Transverse colon (tissue), 4 donors: ENCODE results near the gene CDKN2B-AS1. TPM values are rescaled to one million over a fixed set of nuclear protein-coding genes. Genes with fewer than 3 reads are reported as not detected.
"Not testable (repeated sequence)": the region's sequence is repeated elsewhere in the genome, so short reads cannot be mapped to it uniquely, and the experiment has no call there.

Experiments used
- DNase-seq: peaks from one replicate; pipeline ENCODE4 v3.0.0-alpha.2; 2019
- H3K27ac ChIP-seq, 4 donors: fragments of 200-600 bp; sonication (generic); 2 replicates each; pipeline ENCODE4 v1.5.1; 2016 to 2018; ENCODE audit warnings: inconsistent platforms in 4 of 4
- H3K27me3 ChIP-seq: fragments of 200-600 bp; sonication (generic); 2 replicates; pipeline ENCODE4 v1.5.1; 2017; ENCODE audit warnings: inconsistent platforms
- H3K36me3 ChIP-seq, 4 donors: fragments of 200-600 bp; sonication (generic); 2 replicates each; pipeline ENCODE4 v1.5.1; 2017 to 2019; ENCODE audit warnings: inconsistent platforms in 4 of 4
- H3K4me1 ChIP-seq, 4 donors: fragments of 200-600 bp; sonication (generic); 2 replicates each; pipeline ENCODE4 v1.5.1; 2017 to 2020; ENCODE audit warnings: inconsistent platforms in 4 of 4
- H3K4me3 ChIP-seq, 4 donors: fragments of 200-600 bp; sonication (generic); 1 replicate in 1 of 4; 2 replicates in 3 of 4; pipeline versions ENCODE4 v1.5.1 to v1.6.1; 2017 to 2019; ENCODE audit warnings: inconsistent platforms in 4 of 4
- H3K9me3 ChIP-seq, 2 donors: fragments of 200-600 bp; sonication (generic); 2 replicates each; pipeline ENCODE4 v1.5.1; 2017 to 2019; ENCODE audit warnings: inconsistent platforms in 2 of 2
- CTCF ChIP-seq, 5 experiments: fragments of 200-600 bp in 3 of 5; fragments of 450-650 bp in 2 of 5; sonication (generic) in 3 of 5; IDR thresholded peaks; 1 replicate in 2 of 5; 2 replicates in 3 of 5; pipeline ENCODE4 v1.5.1; 2016 to 2017; ENCODE audit warnings: antibody characterized with exemption in 5 of 5, inconsistent platforms in 3 of 5, mild to moderate bottlenecking in 2 of 5, moderate library complexity in 1 of 5
- EP300 ChIP-seq: sonication (generic); formaldehyde crosslinking; IDR thresholded peaks from one replicate; pipeline ENCODE4 v1.6.1; 2017; ENCODE audit warnings: antibody characterized with exemption, low read depth
- POLR2A ChIP-seq: fragments of 450-650 bp; IDR thresholded peaks from one replicate; pipeline ENCODE4 v1.6.1; 2016; ENCODE audit warnings: antibody characterized with exemption, mild to moderate bottlenecking, moderate library complexity
- POLR2AphosphoS5 ChIP-seq, 3 donors: sonication (generic); formaldehyde crosslinking; IDR thresholded peaks; one replicate each; pipeline ENCODE4 v1.6.1; 2016; ENCODE audit warnings: antibody characterized with exemption in 3 of 3
- WGBS, 2 donors: methylation state at CpG; one replicate each; pipeline ENCODE4 v1.1.5; 2018; ENCODE audit warnings: low coverage in 1 of 2; 5-methylcytosine and 5-hydroxymethylcytosine counted together
- in situ Hi-C, 4 donors: fragments of 200-750 bp; cut with MboI; loops; one replicate each; pipeline versions ENCODE4 v1.15.0 to v1.15.1; 2017; ENCODE audit warnings: low sequenced_read_pairs in 3 of 4, low pct_ligation_motif_present in 1 of 4, low pct_unique_long_range_greater_than_20kb in 1 of 4
- intact Hi-C: fragments of 100-400 bp; cut with DNase I; formaldehyde crosslinking; loops from one replicate; pipeline ENCODE4 v1.15.1; 2023; ENCODE audit warnings: low total_unique reads
- total RNA-seq, 4 donors: library from RNA; depleted of rRNA; stranded (reverse); fragments of >200 nt; gene quantifications; one replicate each; pipeline ENCODE4 v1.1.0, GENCODE V29; 2016

Gene CDKN2B-AS1
- total RNA-seq, result 100 to 1,000 TPM in 1 of 4 donors, 10 to 100 TPM in 2, under 1 TPM in 1; 1.00 to 152 (median 46.0) TPM

GRCh38 chr9:21994556-21995005, at the start of gene CDKN2B-AS1:
CDKN2B-AS1 (plus strand) TSS chr9:21994791.
- no peak for TF ChIP-seq CTCF (IDR thresholded peaks at IDR 0.05)
- peaks cover 50% of the 10 kb centered on the region for H3K27me3 ChIP-seq
- H3K4me3 ChIP-seq, result peak within 1 kb of the TSS; percentile 65 to 87 (median 77)
- H3K36me3 ChIP-seq, result no peaks in the 10 kb centered on the region
- H3K27ac ChIP-seq, result peak within 1 kb of the TSS; percentile 84 to 89 (median 86)
- in situ Hi-C loops, result loop anchor here in 2 of 4 donors (25.0 kb wide), 1 partner anchor 243 kb away; no protein-coding TSS in a partner anchor
- peaks cover 0 to 22% (median 12%) of the 10 kb centered on the region in 4 donors for H3K4me1 ChIP-seq
- DNase-seq, result peak; percentile 49
- WGBS, 2 donors, result 0% methylated on average over 4 to 36 of the region's 43 CpGs
- H3K9me3 ChIP-seq, result no peaks in the 10 kb centered on the region
- intact Hi-C loops, result no loop called here

- in situ Hi-C loops, result no loop called here
- DNase-seq, result no peak
- no peak overlapping the region for H3K4me3 ChIP-seq
- 90 to 91% methylated on average over 2 of the region's 2 CpGs for WGBS, 2 donors
- no peaks in the 10 kb centered on the region for H3K9me3 ChIP-seq
- peaks cover 43% of the 10 kb centered on the region for H3K27me3 ChIP-seq
- intact Hi-C loops, result no loop called here
- H3K27ac ChIP-seq, result no peak overlapping the region
- H3K4me1 ChIP-seq, result peaks cover 0 to 5% (median 2%) of the 10 kb centered on the region in 4 donors
- TF ChIP-seq POLR2A (no peak), CTCF (IDR thresholded peaks at IDR 0.05) (no peak), EP300 (no peak), POLR2AphosphoS5 (IDR thresholded peaks at IDR 0.05) (no peak)
- H3K36me3 ChIP-seq, result no peaks in the 10 kb centered on the region
Observed at GRCh38 chr9:21945606-21946005, 49.0 kb upstream of the CDKN2B-AS1 start.

GRCh38 chr9:21958833-21959232, 35.8 kb upstream of the CDKN2B-AS1 start:
- Histone ChIP-seq H3K4me1 (no peaks in the 10 kb centered on the region), H3K27me3 (peaks cover 51% of the 10 kb centered on the region), H3K4me3 (no peak overlapping the region), H3K36me3 (no peaks in the 10 kb centered on the region), H3K9me3 (peaks cover 0 to 4% of the 10 kb centered on the region in 2 donors), H3K27ac (no peak overlapping the region)
- WGBS, 2 donors, result 85% methylated on average over 2 of the region's 2 CpGs; no CpG with 5 or more reads in 1 of the 2 donors
- intact Hi-C loops (no loop called here), in situ Hi-C loops (no loop called here)
- TF ChIP-seq POLR2A (no peak), POLR2AphosphoS5 (IDR thresholded peaks at IDR 0.05) (no peak), CTCF (IDR thresholded peaks at IDR 0.05) (no peak), EP300 (no peak)
- DNase-seq, result no peak

- H3K4me3 ChIP-seq, H3K27ac ChIP-seq, H3K9me3 ChIP-seq, DNase-seq, H3K36me3 ChIP-seq, intact Hi-C loops, in situ Hi-C loops, H3K4me1 ChIP-seq: not testable (repeated sequence)
- WGBS, 2 donors, result 93% methylated on average over 27 of the region's 33 CpGs; no CpG with 5 or more reads in 1 of the 2 donors
- peaks cover 55% of the 10 kb centered on the region for H3K27me3 ChIP-seq
Observed at GRCh38 chr9:21959268-21959667, 35.3 kb upstream of the CDKN2B-AS1 start.

- 83 to 95% methylated on average over 2 of the region's 2 CpGs for WGBS, 2 donors
Observed at GRCh38 chr9:21961569-21961968, 33.0 kb upstream of the CDKN2B-AS1 start.

More at GRCh38 chr9:21961569-21961968, 33.0 kb upstream of the CDKN2B-AS1 start:
- TF ChIP-seq POLR2AphosphoS5 (IDR thresholded peaks at IDR 0.05) (no peak), POLR2A (no peak), EP300 (no peak), CTCF (IDR thresholded peaks at IDR 0.05) (no peak)
- Histone ChIP-seq H3K4me3 (no peak overlapping the region), H3K27me3 (peaks cover 66% of the 10 kb centered on the region), H3K9me3 (peaks cover 0 to 4% of the 10 kb centered on the region in 2 donors), H3K27ac (no peak overlapping the region), H3K4me1 (peaks cover 7 to 12% (median 10%) of the 10 kb centered on the region in 4 donors), H3K36me3 (no peaks in the 10 kb centered on the region)
- in situ Hi-C loops, result no loop called here
- DNase-seq, result no peak
- intact Hi-C loops, result no loop called here
